Esophagus muscularis mucosa (tissue), 4 donors: ENCODE results near the gene CDK17. TPM values are rescaled to one million over a fixed set of nuclear protein-coding genes. Genes with fewer than 3 reads are reported as not detected.
A peak's percentile ranks its signal among the peaks of the same experiment; 100 is the strongest.

ENCODE experiments used
- DNase-seq: peaks from one replicate; pipeline ENCODE4 v3.0.0-alpha.2; 2017; ENCODE audit errors: extremely low spot score
- H3K27ac ChIP-seq, 4 donors: fragments of 200-600 bp; sonication (generic); replicated peaks in 1 of 4; 1 replicate in 3 of 4; 2 replicates in 1 of 4; pipeline ENCODE4 v1.5.1; 2016 to 2019; ENCODE audit warnings: mild to moderate bottlenecking in 1 of 4
- H3K27me3 ChIP-seq, 4 donors: fragments of 200-600 bp; sonication (generic); one replicate each; pipeline versions ENCODE4 v1.5.1 to v1.6.0; 2016 to 2019
- H3K36me3 ChIP-seq, 4 donors: fragments of 200-600 bp; sonication (generic); one replicate each; pipeline ENCODE4 v1.5.1; 2016 to 2019
- H3K4me1 ChIP-seq, 4 donors: fragments of 200-600 bp; sonication (generic); one replicate each; pipeline ENCODE4 v1.5.1; 2016 to 2019
- H3K4me3 ChIP-seq, 4 donors: fragments of 200-600 bp; sonication (generic); 1 replicate in 2 of 4; 2 replicates in 2 of 4; pipeline ENCODE4 v1.5.1; 2016 to 2019; ENCODE audit warnings: mild to moderate bottlenecking in 4 of 4, moderate library complexity in 1 of 4
- H3K9me3 ChIP-seq, 4 donors: fragments of 200-600 bp; sonication (generic); 1 replicate in 3 of 4; 2 replicates in 1 of 4; pipeline ENCODE4 v1.5.1; 2016 to 2019
- CTCF ChIP-seq, 3 experiments: fragments of 200-600 bp in 2 of 3; fragments of 450-650 bp in 1 of 3; sonication (generic) in 2 of 3; IDR thresholded peaks; one replicate each; pipeline ENCODE4 v1.5.1; 2017 to 2019; ENCODE audit warnings: antibody characterized with exemption in 3 of 3, mild to moderate bottlenecking in 2 of 3, moderate library complexity in 1 of 3
- EP300 ChIP-seq: sonication (generic); formaldehyde crosslinking; IDR thresholded peaks from one replicate; pipeline ENCODE4 v1.6.1; 2017; ENCODE audit warnings: antibody characterized with exemption
- POLR2A ChIP-seq: fragments of 450-650 bp; IDR thresholded peaks from one replicate; pipeline ENCODE4 v1.6.1; 2017; ENCODE audit warnings: antibody characterized with exemption, moderate library complexity, mild to moderate bottlenecking, low read depth
- POLR2AphosphoS5 ChIP-seq, 2 donors: sonication (generic); formaldehyde crosslinking; IDR thresholded peaks; one replicate each; pipeline ENCODE4 v1.6.1; 2017; ENCODE audit warnings: antibody characterized with exemption in 2 of 2
- WGBS: methylation state at CpG from one replicate; pipeline ENCODE4 v1.1.5; 2018; 5-methylcytosine and 5-hydroxymethylcytosine counted together
- intact Hi-C: fragments of 100-400 bp; cut with DNase I; formaldehyde crosslinking; loops from one replicate; pipeline ENCODE4 v1.15.1; 2023
- total RNA-seq, 4 donors: library from RNA; depleted of rRNA; stranded (reverse); fragments of >200 nt; gene quantifications; one replicate each; pipeline versions ENCODE4 v1.1.0 to v1.2.1, GENCODE V29; 2016

CDK17 gene
- total RNA-seq, 4 donors from 2014 or later, result 56.2 to 96.9 (median 68.6) TPM

GRCh38 chr12:96402061-96402460 is 1.8 kb upstream of the CDK17 start:
- no peak for DNase-seq
- Histone ChIP-seq H3K4me3 (no peak overlapping the region), H3K4me1 (peaks cover 9 to 22% (median 18%) of the 10 kb centered on the region in 4 donors), H3K27ac (peak overlapping the region in 1 of 4 donors; percentile 100), H3K27me3 (no peaks in the 10 kb centered on the region), H3K36me3 (no peaks in the 10 kb centered on the region), H3K9me3 (no peaks in the 10 kb centered on the region)
- intact Hi-C loops, result loop anchor here (5.0 to 10.0 kb wide), 5 partner anchors 85 to 367 kb away; partner anchors contain the start of genes CFAP54 and LTA4H
- 91% methylated on average over 6 of the region's 6 CpGs for WGBS
- no peak for TF ChIP-seq POLR2AphosphoS5 (IDR thresholded peaks at IDR 0.05)
- no peak for TF ChIP-seq POLR2A
- no peak for TF ChIP-seq EP300
- TF ChIP-seq CTCF (IDR thresholded peaks at IDR 0.05), result no peak

- Histone ChIP-seq H3K36me3 (no peaks in the 10 kb centered on the region), H3K27me3 (no peaks in the 10 kb centered on the region), H3K9me3 (no peaks in the 10 kb centered on the region), H3K27ac (peak overlapping the region; percentile 100), H3K4me1 (peaks cover 9 to 29% (median 26%) of the 10 kb centered on the region in 4 donors), H3K4me3 (peak overlapping the region; percentile 94 to 98 (median 96))
- 15% methylated on average over 18 of the region's 18 CpGs for WGBS
- intact Hi-C loops, result loop anchor here (5.0 to 10.0 kb wide), 5 partner anchors 86 to 366 kb away; partner anchors contain the start of genes CFAP54 and LTA4H
- TF ChIP-seq CTCF (IDR thresholded peaks at IDR 0.05) (peak; percentile 38 to 42 (median 39)), EP300 (no peak)
- no peak for DNase-seq
These were observed 1.0 kb upstream of the CDK17 start for GRCh38 chr12:96401076-96401871.

GRCh38 chr12:96400631-96401075 is 414 bp upstream of the CDK17 start:
- Histone ChIP-seq H3K9me3 (no peaks in the 10 kb centered on the region), H3K4me3 (peak overlapping the region; percentile 94 to 98 (median 96)), H3K4me1 (peaks cover 9 to 36% (median 32%) of the 10 kb centered on the region in 4 donors), H3K36me3 (no peaks in the 10 kb centered on the region), H3K27ac (peak overlapping the region; percentile 100), H3K27me3 (no peaks in the 10 kb centered on the region)
- WGBS, result 2% methylated on average over 5 of the region's 20 CpGs
- DNase-seq, result no peak
- intact Hi-C loops, result loop anchor here (5.0 to 10.0 kb wide), 5 partner anchors 87 to 366 kb away; partner anchors contain the start of genes CFAP54 and LTA4H
- TF ChIP-seq EP300 (no peak), POLR2A (no peak), POLR2AphosphoS5 (IDR thresholded peaks at IDR 0.05) (no peak), CTCF (IDR thresholded peaks at IDR 0.05) (no peak)

- peak; percentile 95 for DNase-seq
- intact Hi-C loops, result loop anchor here (10.0 kb wide), 1 partner anchor 95 kb away; no protein-coding TSS in a partner anchor
- Histone ChIP-seq H3K27ac (peak overlapping the region; percentile 100), H3K4me1 (peaks cover 9 to 49% (median 43%) of the 10 kb centered on the region in 4 donors), H3K36me3 (no peaks in the 10 kb centered on the region), H3K4me3 (peak overlapping the region; percentile 94 to 98 (median 96)), H3K27me3 (no peaks in the 10 kb centered on the region), H3K9me3 (no peaks in the 10 kb centered on the region)
- TF ChIP-seq EP300, result no peak
- peak; percentile 73 to 83 for TF ChIP-seq POLR2AphosphoS5 (IDR thresholded peaks at IDR 0.05)
- peak; percentile 45 for TF ChIP-seq POLR2A
- peak in 2 of 3 experiments; percentile 8 to 37 for TF ChIP-seq CTCF (IDR thresholded peaks at IDR 0.05)
- 1% methylated on average over 35 of the region's 70 CpGs for WGBS
These were observed 920 bp downstream of the CDK17 start for GRCh38 chr12:96399120-96399918.
